ENCODE measurements around the gene EFR3B. TPM values are rescaled to one million over a fixed set of nuclear protein-coding genes. Genes with fewer than 3 reads are reported as not detected.

EFR3B gene
- total RNA-seq, 1 donor from 2014 or later = 9.0 TPM

DNA sequence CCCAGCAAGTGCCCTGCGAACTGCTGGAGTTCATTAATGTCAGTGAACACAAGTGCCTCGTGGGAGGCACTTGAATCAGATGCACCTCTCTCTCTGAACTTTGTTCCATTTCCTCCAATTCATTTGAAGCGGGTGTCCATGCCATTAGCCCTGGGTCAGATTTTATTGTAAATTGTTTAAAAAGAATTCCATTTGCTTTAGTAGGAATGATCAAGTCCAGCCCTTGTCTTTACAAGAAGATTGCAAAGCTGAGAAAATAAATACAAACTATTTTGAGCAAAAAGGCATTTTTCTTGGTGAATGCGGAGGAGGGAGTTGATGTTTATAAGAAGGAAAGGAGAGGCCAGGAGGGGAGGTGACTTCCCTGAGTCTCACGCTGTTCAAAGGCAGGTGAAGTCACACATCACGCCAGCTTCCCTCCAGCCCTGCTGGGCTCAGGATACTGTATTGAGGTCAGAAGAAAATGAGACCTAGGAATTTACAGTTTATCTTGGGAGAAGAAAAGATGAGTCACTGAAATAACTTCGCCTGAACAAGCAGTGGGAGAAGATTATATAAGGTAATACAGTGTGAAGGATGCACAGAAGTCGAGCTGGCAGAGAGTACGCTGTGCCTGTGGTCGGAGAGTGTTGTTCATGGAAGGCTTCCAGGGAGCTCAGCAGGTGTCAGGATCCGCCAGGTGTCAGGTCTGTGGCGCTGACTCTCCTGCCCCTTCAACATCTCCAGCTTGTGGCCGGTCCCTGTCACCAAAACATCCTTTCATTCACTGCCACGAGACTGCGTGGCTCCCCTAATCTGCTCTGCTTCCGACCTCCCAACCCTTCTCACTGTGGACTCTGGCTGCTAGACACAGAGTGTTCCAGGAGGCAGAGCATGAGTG, 36.5 kb downstream of the EFR3B start:
- DNase-seq = no peak
- TF ChIP-seq, protein P1, sequence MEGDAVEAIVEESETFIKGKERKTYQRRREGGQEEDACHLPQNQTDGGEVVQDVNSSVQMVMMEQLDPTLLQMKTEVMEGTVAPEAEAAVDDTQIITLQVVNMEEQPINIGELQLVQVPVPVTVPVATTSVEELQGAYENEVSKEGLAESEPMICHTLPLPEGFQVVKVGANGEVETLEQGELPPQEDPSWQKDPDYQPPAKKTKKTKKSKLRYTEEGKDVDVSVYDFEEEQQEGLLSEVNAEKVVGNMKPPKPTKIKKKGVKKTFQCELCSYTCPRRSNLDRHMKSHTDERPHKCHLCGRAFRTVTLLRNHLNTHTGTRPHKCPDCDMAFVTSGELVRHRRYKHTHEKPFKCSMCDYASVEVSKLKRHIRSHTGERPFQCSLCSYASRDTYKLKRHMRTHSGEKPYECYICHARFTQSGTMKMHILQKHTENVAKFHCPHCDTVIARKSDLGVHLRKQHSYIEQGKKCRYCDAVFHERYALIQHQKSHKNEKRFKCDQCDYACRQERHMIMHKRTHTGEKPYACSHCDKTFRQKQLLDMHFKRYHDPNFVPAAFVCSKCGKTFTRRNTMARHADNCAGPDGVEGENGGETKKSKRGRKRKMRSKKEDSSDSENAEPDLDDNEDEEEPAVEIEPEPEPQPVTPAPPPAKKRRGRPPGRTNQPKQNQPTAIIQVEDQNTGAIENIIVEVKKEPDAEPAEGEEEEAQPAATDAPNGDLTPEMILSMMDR (IDR thresholded peaks at IDR 0.05) = no peak
- H3K36me3 ChIP-seq = no peaks in the 10 kb centered on the region
- H3K4me3 ChIP-seq = no peak overlapping the region
- peak; percentile 64 to 80 for ATAC-seq
- peaks cover 9% of the 10 kb centered on the region for H3K4me1 ChIP-seq
- H3K27ac ChIP-seq = no peak overlapping the region
- H3K9me3 ChIP-seq = no peaks in the 10 kb centered on the region
- H3K27me3 ChIP-seq (ENCODE audit: low read depth) = no peaks in the 10 kb centered on the region
- intact Hi-C loops (cut with DNase I) = no loop called here

DNA sequence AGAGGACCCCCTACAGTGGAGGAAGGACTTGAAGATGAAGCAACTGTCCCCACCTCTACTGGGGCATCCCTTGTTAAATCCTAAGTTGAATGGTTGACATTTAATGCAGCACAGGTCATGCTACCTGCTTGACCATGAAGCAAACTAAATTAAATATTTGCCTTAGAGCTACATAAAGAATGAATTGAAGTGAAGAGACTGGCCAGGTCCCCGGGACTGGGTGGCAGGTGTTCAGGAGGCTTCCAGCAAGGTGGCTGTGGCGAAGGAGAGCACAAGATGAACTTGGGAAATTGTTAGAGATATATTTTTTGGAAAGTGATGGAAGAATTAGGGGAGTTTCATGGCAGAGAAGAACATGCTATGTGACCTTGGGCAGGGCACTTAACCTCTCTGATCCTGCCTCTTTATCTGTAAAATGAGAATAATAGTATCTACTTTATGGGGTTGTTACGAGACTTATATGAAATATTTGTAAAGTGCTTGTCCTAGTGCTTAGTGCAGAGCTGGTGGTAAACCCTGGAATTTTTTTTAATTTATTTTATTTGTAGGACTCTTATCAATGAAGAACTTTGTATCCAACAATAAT, 37.3 kb downstream of the EFR3B start:
- Histone ChIP-seq H3K36me3 (no peaks in the 10 kb centered on the region), H3K4me3 (no peak overlapping the region), H3K27me3 (ENCODE audit: low read depth) (no peaks in the 10 kb centered on the region), H3K4me1 (peaks cover 9% of the 10 kb centered on the region), H3K9me3 (no peaks in the 10 kb centered on the region), H3K27ac (no peak overlapping the region)
- TF ChIP-seq, protein P1 (IDR thresholded peaks at IDR 0.05) = no peak
- ATAC-seq (no peak), DNase-seq (no peak)
- intact Hi-C loops (cut with DNase I) = no loop called here

DNA sequence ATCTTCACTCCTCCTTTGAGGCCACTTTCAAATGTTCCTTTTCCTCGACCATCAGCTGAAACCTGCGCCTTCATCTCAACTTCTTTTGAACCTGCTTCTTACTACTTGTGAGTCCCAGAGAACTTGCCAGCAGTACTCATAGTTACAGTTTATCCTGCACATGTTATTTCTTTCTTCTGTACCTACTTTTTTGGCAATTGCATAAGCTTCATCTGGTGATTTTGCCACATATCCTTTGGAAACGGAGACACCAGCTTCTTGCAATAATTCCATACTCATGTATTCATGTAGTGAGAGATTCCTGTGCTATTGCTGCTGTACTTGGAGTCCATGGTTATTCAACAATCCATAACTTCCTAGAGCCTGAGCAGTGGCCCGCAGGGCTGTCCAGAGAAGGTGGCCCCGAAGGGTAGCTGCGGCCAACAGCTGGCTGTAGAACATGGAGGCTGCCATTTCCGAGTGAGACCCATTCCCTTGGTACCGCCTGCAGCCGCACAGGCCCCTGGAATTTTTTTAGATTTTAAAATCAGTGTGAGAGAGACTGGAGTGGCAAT, 39.4 kb downstream of the EFR3B start:
- H3K27me3 ChIP-seq (ENCODE audit: low read depth) = no peaks in the 10 kb centered on the region
- DNase-seq = no peak
- no peak overlapping the region for H3K27ac ChIP-seq
- TF ChIP-seq, protein P1 (IDR thresholded peaks at IDR 0.05) = no peak
- H3K9me3 ChIP-seq = no peaks in the 10 kb centered on the region
- intact Hi-C loops (cut with DNase I) = no loop called here
- ATAC-seq = no peak
- H3K36me3 ChIP-seq = no peaks in the 10 kb centered on the region
- H3K4me1 ChIP-seq = peaks cover 9% of the 10 kb centered on the region
- no peak overlapping the region for H3K4me3 ChIP-seq

DNA sequence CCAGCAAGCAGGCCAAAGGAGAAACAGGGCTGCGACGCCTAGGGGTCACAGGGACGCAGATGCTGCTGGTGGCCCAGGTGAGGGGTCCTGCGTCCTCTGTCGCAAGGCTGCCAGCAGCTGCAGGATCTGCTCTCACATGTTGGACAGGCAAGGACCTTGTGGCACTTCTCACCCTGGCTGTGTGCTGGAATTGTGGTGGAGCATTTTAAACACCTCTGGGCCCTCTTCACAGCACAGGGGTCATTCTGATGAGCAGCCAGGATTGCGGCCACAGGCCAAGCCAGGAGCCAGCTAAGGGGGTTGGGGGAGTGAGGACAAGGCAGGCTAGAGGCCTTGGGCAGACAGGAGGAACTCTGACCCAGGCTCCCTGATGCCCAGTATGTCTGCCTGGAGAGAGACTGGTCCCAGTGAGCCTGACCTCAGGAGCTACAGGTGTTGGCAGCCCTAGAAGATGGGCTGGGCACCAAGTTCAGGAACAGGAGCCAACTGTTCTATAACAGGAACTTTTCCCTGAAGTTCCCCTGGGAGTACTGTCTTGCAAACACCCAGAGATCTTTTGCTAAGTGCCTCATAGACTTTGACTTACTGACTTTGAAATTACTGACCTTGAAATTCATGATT, 40.2 kb downstream of the EFR3B start:
- H3K27ac ChIP-seq = no peak overlapping the region
- no peak for DNase-seq
- no peaks in the 10 kb centered on the region for H3K36me3 ChIP-seq
- no peaks in the 10 kb centered on the region for H3K9me3 ChIP-seq
- TF ChIP-seq, protein P1 (IDR thresholded peaks at IDR 0.05) = no peak
- no peak overlapping the region for H3K4me3 ChIP-seq
- intact Hi-C loops (cut with DNase I) = no loop called here
- H3K27me3 ChIP-seq (ENCODE audit: low read depth) = no peaks in the 10 kb centered on the region
- no peak for ATAC-seq
- peaks cover 9% of the 10 kb centered on the region for H3K4me1 ChIP-seq

DNA sequence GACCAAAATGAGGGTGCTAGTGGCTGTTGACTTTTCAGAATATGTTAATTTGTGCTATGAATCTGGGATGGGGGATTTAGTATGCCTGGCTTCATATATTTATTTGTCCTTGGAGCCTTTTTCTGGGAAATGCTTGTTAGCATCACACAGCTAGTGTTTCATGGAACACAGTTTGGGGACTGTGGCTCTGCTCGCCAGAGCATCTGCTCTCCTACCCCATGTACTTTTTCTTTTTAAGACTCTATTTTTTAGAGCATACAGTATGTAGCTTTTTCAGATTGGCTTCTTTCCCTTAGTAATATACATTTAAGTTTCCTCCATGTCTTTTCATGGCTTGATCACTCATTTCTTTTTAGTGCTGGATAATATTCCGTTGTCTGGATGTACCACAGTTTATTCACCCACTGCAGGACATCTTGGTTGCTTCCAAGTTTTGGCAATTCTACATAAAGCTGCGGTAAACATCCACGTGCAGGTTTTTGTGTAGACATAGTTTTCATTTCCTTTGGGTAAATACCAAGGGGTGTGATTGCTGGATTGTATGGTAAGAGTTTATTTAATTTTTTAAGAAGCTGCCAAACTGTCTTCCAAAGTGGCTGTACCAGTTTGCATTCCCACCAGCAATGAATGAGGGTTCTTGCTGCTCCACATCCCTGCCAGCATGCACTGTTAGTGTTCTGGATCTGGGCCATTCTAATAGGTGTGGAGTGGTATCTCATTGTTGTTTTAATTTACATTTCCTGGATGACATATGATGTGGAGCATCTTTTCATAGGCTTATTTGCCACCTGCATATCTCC, 44.1 kb downstream of the EFR3B start:
- H3K27me3 ChIP-seq (ENCODE audit: low read depth) = no peaks in the 10 kb centered on the region
- TF ChIP-seq, protein P1 (IDR thresholded peaks at IDR 0.05) = no peak
- H3K4me1 ChIP-seq = peaks cover 6% of the 10 kb centered on the region
- intact Hi-C loops (cut with DNase I) = no loop called here
- no peaks in the 10 kb centered on the region for H3K36me3 ChIP-seq
- ATAC-seq (no peak), DNase-seq (no peak)
- no peak overlapping the region for H3K27ac ChIP-seq
- no peak overlapping the region for H3K4me3 ChIP-seq
- H3K9me3 ChIP-seq = no peaks in the 10 kb centered on the region
